Kidney (tissue), 14 donors: ENCODE data around the gene PTX3. TPM values are rescaled to one million over a fixed set of nuclear protein-coding genes. Genes with fewer than 3 reads are reported as not detected.

Experiments
- DNase-seq, 5 donors: peaks; one replicate each; pipeline ENCODE4 v3.0.0-alpha.2; 2013 to 2020
- FAIRE-seq: peaks from 2 replicates; lab custom pipeline; 2012; peaks lifted over from hg19 to GRCh38; lab: Jason Lieb, UNC
- H3K27ac ChIP-seq, 2 donors: one replicate each; pipeline ENCODE4 v1.7.0; 2013; ENCODE audit warnings: low read depth in 2 of 2, low read length in 2 of 2, inconsistent platforms in 1 of 2
- H3K27me3 ChIP-seq: one replicate; pipeline ENCODE4 v1.7.1; 2013; ENCODE audit warnings: low read length, inconsistent platforms; ENCODE audit not compliant: control insufficient read depth, insufficient read depth
- H3K36me3 ChIP-seq, 3 donors: one replicate each; pipeline versions ENCODE4 v1.7.0 to v1.7.1; 2013; ENCODE audit warnings: low read length in 3 of 3, control low read depth in 1 of 3, inconsistent platforms in 1 of 3; ENCODE audit not compliant: insufficient read depth in 3 of 3, control insufficient read depth in 2 of 3
- H3K4me1 ChIP-seq, 3 donors: one replicate each; pipeline versions ENCODE4 v1.7.0 to v1.7.1; 2013; ENCODE audit warnings: low read length in 3 of 3, inconsistent platforms in 1 of 3, low read depth in 1 of 3; ENCODE audit not compliant: control insufficient read depth in 2 of 3, insufficient read depth in 2 of 3
- H3K4me3 ChIP-seq, 3 donors: one replicate each; pipeline versions ENCODE4 v1.7.0 to v1.8.1; 2013; ENCODE audit warnings: low read length in 3 of 3, control low read depth in 1 of 3, inconsistent platforms in 1 of 3
- H3K9ac ChIP-seq, 3 donors: one replicate each; pipeline versions ENCODE4 v1.7.0 to v1.7.1; 2013; ENCODE audit warnings: low read length in 3 of 3, control low read depth in 1 of 3, inconsistent platforms in 1 of 3
- H3K9me3 ChIP-seq, 3 donors: one replicate each; pipeline versions ENCODE4 v1.7.0 to v1.7.1; 2013; ENCODE audit warnings: low read length in 3 of 3, control low read depth in 1 of 3, inconsistent platforms in 1 of 3; ENCODE audit not compliant: control insufficient read depth in 2 of 3, insufficient read depth in 1 of 3
- intact Hi-C: fragments of 100-400 bp; cut with DNase I; formaldehyde crosslinking; loops from one replicate; pipeline ENCODE4 v1.11.1; 2022
- polyA plus RNA-seq: library from polyadenylated mRNA; stranded (reverse); fragments of 350-450 nt; fragmentation: Illumina TruSeq; extraction: RNeasy Lipid Tissue Mini Kit (QIAGEN cat#74804); gene quantifications from one replicate; pipeline ENCODE4 v1.2.3, GENCODE V29; 2014; ENCODE audit warnings: low read depth, low replicate concordance; ENCODE audit not compliant: insufficient read depth
- total RNA-seq: library from RNA; stranded (reverse); fragmentation: NEBNext Ultra II Directional; extraction: Animal tissue kit (Norgen Biotek cat#: 25700); gene quantifications from one replicate; pipeline ENCODE4 v1.2.1, GENCODE V29; 2021
- TF ChIP-seq, protein P1 (sequence below): IDR thresholded peaks from 3 replicates; pipeline ENCODE4 v1.5.1; 2012; ENCODE audit warnings: mild to moderate bottlenecking, moderate library complexity, borderline replicate concordance; ENCODE audit not compliant: insufficient read depth; ENCODE audit errors: extremely low read depth
- donor health status: control.
- donor health status: control.
- donor health status: control.
- donor health status: control.
- donor health status: control.
- donor health status: DM: yes; HTN: yes; CAD: no.
- donor health status: Normal renal cell carcinoma (clear cell type).

Gene PTX3
- total and polyA plus RNA-seq, 2 donors from 2014 or later: 0.45 to 2.7 TPM

DNA sequence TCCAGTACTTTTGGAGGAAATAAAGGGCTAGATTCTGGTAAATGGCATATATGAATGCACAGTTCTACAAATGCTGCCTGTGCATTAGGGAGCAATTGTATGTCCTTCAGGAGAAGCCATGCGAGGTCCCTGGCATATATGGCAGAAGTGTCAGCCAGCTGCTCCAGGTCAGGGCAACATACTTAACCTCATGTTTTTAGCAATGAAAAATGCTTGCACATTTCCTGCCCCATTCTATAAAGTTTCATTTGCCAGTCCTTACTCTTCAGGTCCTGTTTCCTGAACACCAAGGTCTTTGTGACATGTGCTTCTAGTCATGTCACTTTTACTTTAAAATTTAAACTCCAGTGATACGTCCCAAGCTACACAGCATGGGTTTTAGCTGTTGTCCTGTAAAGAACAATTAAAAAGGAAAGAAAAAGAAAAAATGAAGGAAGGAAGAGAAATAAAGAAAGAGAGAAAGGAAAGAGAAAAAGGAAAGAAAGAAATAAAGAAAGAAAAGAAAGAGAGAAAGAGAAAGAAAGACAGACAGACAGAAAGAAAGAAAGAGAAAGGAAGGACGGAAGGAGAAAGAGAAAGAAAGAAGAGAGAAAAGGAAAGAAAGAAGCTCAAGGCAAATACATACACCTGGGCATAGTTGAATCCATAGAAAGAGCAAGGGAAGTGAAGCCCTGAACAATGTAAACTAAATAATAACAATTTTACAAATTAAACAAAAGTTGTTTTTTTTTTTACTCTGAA is 20.1 kb upstream of the PTX3 start:
- no peak for FAIRE-seq
- intact Hi-C loops: no loop called here
- H3K9me3 ChIP-seq: no peaks in the 10 kb centered on the region
- TF ChIP-seq, protein P1, sequence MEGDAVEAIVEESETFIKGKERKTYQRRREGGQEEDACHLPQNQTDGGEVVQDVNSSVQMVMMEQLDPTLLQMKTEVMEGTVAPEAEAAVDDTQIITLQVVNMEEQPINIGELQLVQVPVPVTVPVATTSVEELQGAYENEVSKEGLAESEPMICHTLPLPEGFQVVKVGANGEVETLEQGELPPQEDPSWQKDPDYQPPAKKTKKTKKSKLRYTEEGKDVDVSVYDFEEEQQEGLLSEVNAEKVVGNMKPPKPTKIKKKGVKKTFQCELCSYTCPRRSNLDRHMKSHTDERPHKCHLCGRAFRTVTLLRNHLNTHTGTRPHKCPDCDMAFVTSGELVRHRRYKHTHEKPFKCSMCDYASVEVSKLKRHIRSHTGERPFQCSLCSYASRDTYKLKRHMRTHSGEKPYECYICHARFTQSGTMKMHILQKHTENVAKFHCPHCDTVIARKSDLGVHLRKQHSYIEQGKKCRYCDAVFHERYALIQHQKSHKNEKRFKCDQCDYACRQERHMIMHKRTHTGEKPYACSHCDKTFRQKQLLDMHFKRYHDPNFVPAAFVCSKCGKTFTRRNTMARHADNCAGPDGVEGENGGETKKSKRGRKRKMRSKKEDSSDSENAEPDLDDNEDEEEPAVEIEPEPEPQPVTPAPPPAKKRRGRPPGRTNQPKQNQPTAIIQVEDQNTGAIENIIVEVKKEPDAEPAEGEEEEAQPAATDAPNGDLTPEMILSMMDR: no peak
- peaks cover 0 to 5% (median 0%) of the 10 kb centered on the region in 3 donors for H3K36me3 ChIP-seq
- H3K27ac ChIP-seq: no peak overlapping the region
- H3K9ac ChIP-seq: no peak overlapping the region
- no peak overlapping the region for H3K4me3 ChIP-seq
- DNase-seq: no peak
- no peaks in the 10 kb centered on the region for H3K4me1 ChIP-seq
- no peaks in the 10 kb centered on the region for H3K27me3 ChIP-seq

- intact Hi-C loops: no loop called here
- no peak for FAIRE-seq
- Histone ChIP-seq H3K27ac (no peak overlapping the region), H3K36me3 (peaks cover 0 to 5% (median 0%) of the 10 kb centered on the region in 3 donors), H3K4me1 (no peaks in the 10 kb centered on the region), H3K4me3 (no peak overlapping the region), H3K9me3 (no peaks in the 10 kb centered on the region), H3K27me3 (no peaks in the 10 kb centered on the region), H3K9ac (no peak overlapping the region)
- TF ChIP-seq, protein P1: no peak
- DNase-seq: no peak
These were observed 19.4 kb upstream of the PTX3 start for GRCh38 chr3:157417247-157417646.

DNA sequence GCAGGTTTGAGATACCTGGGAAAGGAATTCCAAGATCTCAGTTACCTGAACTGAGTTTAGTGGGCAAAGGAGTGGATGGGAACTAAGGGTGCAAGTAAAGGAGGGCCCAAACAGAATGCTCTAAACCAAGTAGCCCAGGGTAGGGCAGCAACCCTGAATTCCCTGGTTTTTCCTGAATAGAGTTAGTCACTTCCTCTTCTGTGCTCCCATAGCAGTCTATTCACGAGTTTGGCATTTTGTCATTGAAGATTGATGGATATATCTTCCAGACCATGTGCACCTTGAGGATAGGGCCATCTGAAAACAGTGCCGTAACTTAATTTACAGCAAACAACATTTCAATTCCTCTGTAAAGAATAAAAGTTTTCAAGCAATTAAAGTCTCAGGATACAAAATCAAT is 18.5 kb upstream of the PTX3 start:
- Histone ChIP-seq H3K4me3 (no peak overlapping the region), H3K36me3 (peaks cover 0 to 5% (median 0%) of the 10 kb centered on the region in 3 donors), H3K9me3 (no peaks in the 10 kb centered on the region), H3K4me1 (no peaks in the 10 kb centered on the region), H3K27ac (no peak overlapping the region), H3K27me3 (no peaks in the 10 kb centered on the region), H3K9ac (no peak overlapping the region)
- FAIRE-seq (no peak), DNase-seq (no peak)
- TF ChIP-seq, protein P1: no peak
- intact Hi-C loops: no loop called here
